Erythroblast (primary cell): Measurements from ENCODE around the gene FEN1.

Experiments
- GATA1 ChIP-seq: IDR thresholded peaks from 2 replicates; pipeline ENCODE4 v1.6.1; 2011; ENCODE audit warnings: low read depth, mild to moderate bottlenecking, control low read depth, low read length, moderate library complexity
- POLR2A ChIP-seq: IDR thresholded peaks from 2 replicates; pipeline ENCODE4 v1.6.1; 2011; ENCODE audit warnings: mild to moderate bottlenecking, low read length

DNA sequence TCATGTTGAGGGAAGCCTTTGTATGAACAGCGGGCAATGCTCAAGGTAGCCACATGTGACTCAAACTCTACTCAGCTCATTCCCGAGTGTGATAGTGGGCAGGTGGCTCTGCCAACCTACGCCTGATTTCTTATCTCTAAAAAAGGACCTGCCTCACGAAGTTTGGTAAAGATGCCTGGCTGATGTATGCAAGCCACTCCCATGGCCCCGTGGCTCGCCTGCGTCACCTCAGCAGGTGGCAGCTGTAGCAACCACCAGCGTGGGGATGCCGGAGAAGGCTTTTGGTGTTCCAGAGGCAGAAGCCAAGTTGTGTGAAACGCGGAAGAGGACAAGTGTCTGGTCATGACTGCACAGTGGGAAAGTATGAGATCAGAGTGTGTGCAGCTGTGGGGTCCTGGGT, 40.8 kb downstream of the FEN1 start:
- no peak for TF ChIP-seq POLR2A
- TF ChIP-seq GATA1 = no peak
